Measurements from ENCODE around the gene GRK6. TPM values are rescaled to one million over a fixed set of nuclear protein-coding genes. Genes with fewer than 3 reads are reported as not detected.
A peak's percentile ranks its signal among the peaks of the same experiment; 100 is the strongest.

Gene GRK6
- total and polyA plus RNA-seq, 2 of the 4 experiments (the other 2 are of a cell fraction): 25.3 to 30.1 TPM

- H2AK5ac ChIP-seq (ENCODE audit: low read depth, low read length): peak overlapping the region; percentile 46; the same call in 1 of the 2 replicates
- in situ Hi-C loops (cut with MboI; ENCODE audit: low sequenced_read_pairs) (no loop called here), intact Hi-C loops (cut with micrococcal nuclease) (loop anchor here (1.0 to 2.0 kb wide), 3 partner anchors 57 to 111 kb away; partner anchors contain the start of gene PRR7), dilution Hi-C loops (cut with HindIII; ENCODE audit: low sequenced_read_pairs, unreplicated experiment) (no loop called here)
- H2BK20ac ChIP-seq (ENCODE audit: low read depth, low read length): no peak overlapping the region
- H3K9ac ChIP-seq (ENCODE audit: low read depth, low read length): no peak overlapping the region
- H3K56ac ChIP-seq (ENCODE audit: extremely low read depth, insufficient read depth, low read length): no peak overlapping the region
- no peak overlapping the region for H4K5ac ChIP-seq (ENCODE audit: low read depth, low read length)
- peaks cover 13% of the 10 kb centered on the region for H3K9me1 ChIP-seq (ENCODE audit: insufficient read depth, low read length)
- H3K14ac ChIP-seq (replicated peaks; ENCODE audit: low read depth, low read length): no peak overlapping the region
- peak overlapping the region; percentile 21 for H3K27ac ChIP-seq (ENCODE audit: insufficient read depth, low read length)
- 29% methylated on average over 9 of the region's 21 CpGs; no CpG with 5 or more reads in 1 of the 2 experiments for WGBS, 2 experiments (ENCODE audit: extremely low coverage in 2 of 2, insufficient read length in 1 of 2)
- H3K27me3 ChIP-seq (ENCODE audit: control insufficient read depth, insufficient read depth, low read length): peaks cover 27% of the 10 kb centered on the region
- DNase-seq (peak; percentile 96), ATAC-seq (ENCODE audit: low read depth) (peak; percentile 74)
- H4K20me1 ChIP-seq (ENCODE audit: insufficient read depth, low read length): peaks cover 19% of the 10 kb centered on the region
- no peak overlapping the region for H2BK15ac ChIP-seq (ENCODE audit: low read depth, low read length)
- no peak overlapping the region for H2BK120ac ChIP-seq (ENCODE audit: low read depth, low read length)
- H3K23ac ChIP-seq (ENCODE audit: low read depth, low read length): no peak overlapping the region
- H3K4me3 ChIP-seq (ENCODE audit: insufficient read depth, low read depth, low read length): no peak overlapping the region
- peak overlapping the region; percentile 67 for H2AFZ ChIP-seq (replicated peaks; ENCODE audit: low read length, poor library complexity)
- H3K18ac ChIP-seq (ENCODE audit: low read depth, low read length): no peak overlapping the region
- no TSS peak for BruUV-seq (replicated peaks)
- peak overlapping the region; percentile 47 for H2AK9ac ChIP-seq (replicated peaks; ENCODE audit: low read depth, low read length, poor library complexity)
- no peak overlapping the region for H4K8ac ChIP-seq (ENCODE audit: low read depth in 2 of 2, low read length in 2 of 2)
- no peak overlapping the region for H4K91ac ChIP-seq (ENCODE audit: insufficient read depth, low read depth, low read length)
- no peak overlapping the region for H2BK5ac ChIP-seq (ENCODE audit: low read depth, low read length, poor library complexity, severe bottlenecking)
- TF ChIP-seq CEBPB (IDR thresholded peaks at IDR 0.05; ENCODE audit: low read depth, low read length) (no peak), BHLHE40 (IDR thresholded peaks at IDR 0.05; ENCODE audit: low read depth, low read length) (peak; percentile 91), SMC3 (IDR thresholded peaks at IDR 0.05; ENCODE audit: low read depth, low read length) (no peak), FOS (IDR thresholded peaks at IDR 0.05; ENCODE audit: low read depth, low read length) (peak; percentile 75), MAFK (IDR thresholded peaks at IDR 0.05; ENCODE audit: low read depth, low read length) (peak; percentile 36)
- peaks cover 0 to 2% of the 10 kb centered on the region in 2 experiments; a peak in 1 of 4 replicates for H3K79me1 ChIP-seq (ENCODE audit: low read depth in 1 of 2, low read length in 2 of 2)
- H3K4me2 ChIP-seq (ENCODE audit: low read depth, low read length): peak overlapping the region; percentile 67
- H3K4ac ChIP-seq (ENCODE audit: low read depth, low read length): no peak overlapping the region; the same call in 1 of the 2 replicates
- ChIA-PET POLR2A (ENCODE audit: unreplicated experiment) (interaction anchor here (0.6 to 0.7 kb wide), 2 partner anchors 26 to 66 kb away, joined by 3 read pairs; no protein-coding TSS in a partner anchor), CTCF (interaction anchor here (0.8 to 4.9 kb wide), 8 partner anchors 10 to 157 kb away, joined by 3 to 56 read pairs (median 7); partner anchors contain the start of gene PFN3)
- H3K4me1 ChIP-seq (ENCODE audit: control insufficient read depth, insufficient read depth, low read length): peaks cover 16% of the 10 kb centered on the region
- H3K36me3 ChIP-seq (ENCODE audit: control insufficient read depth, insufficient read depth, low read length): no peaks in the 10 kb centered on the region
- no peaks in the 10 kb centered on the region for H3K9me3 ChIP-seq (ENCODE audit: control insufficient read depth, insufficient read depth, low read length)
These were observed 37.0 kb upstream of the GRK6 start for GRCh38 chr5:177389241-177390169.
